GM23248 (cell line): Measurements from ENCODE around the gene GCK.

Source experiments
- EZH2 ChIP-seq: fragments of 200-600 bp; sonication (generic); IDR thresholded peaks from 2 replicates; pipeline ENCODE4 v1.6.1; 2018; ENCODE audit warnings: antibody characterized with exemption, mild to moderate bottlenecking; ENCODE audit not compliant: insufficient read depth, poor library complexity, severe bottlenecking
- EZH2phosphoT487 ChIP-seq: fragments of 200-600 bp; sonication (generic); IDR thresholded peaks from 2 replicates; pipeline ENCODE4 v1.6.1; 2018; ENCODE audit warnings: antibody characterized with exemption, moderate library complexity, mild to moderate bottlenecking, low read depth; ENCODE audit not compliant: insufficient read depth

DNA sequence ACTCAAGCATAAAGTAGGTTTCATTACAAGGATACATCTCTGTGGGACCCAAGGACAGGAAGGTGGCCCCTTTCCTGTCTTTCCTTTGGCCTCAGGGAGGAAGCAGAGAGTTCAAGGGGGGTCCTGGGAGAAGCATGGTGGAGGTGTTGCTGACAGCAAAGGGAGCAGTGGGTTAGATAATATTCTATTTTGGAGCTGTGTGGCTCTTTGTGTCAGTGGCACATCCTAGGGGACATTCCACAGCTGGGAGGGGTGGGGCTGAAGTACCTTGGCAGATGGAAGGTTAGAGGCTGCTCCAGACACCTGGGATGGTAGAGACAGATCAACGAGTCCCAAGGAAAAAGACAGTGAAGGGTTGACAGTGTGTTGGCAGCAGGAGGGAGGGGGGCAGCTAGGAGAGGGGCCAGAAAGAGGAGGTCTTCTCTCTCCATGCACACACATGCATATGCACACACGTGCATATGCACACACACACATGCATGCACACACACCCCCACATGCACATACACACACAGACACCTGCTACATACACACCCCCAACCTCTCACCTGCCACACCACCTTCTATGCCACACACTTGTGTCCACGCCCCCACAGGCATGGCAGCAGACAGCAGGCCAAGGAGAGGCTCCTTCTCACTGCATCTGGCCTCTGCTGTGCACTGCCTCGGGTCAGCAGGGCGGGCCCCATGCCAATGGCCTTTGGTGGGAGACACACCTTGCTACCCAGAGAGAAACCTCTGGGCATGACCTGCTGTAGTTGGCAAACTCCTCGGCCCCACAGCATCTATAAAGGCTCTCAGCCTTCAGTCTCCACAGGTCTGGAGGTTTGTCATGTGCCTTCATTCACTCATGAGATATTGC, 60.3 kb downstream of the GCK start:
- no peak for TF ChIP-seq EZH2phosphoT487
- TF ChIP-seq EZH2 = no peak
